Stimulated activated CD8-positive, alpha-beta memory T cell treated with anti-CD3 and anti-CD28 coated beads, Interleukin-2, amount 100 ng/mL, for 48 hours (primary cell): Measurements from ENCODE around the gene ZBTB38.

Experiments
- DNase-seq, 2 donors: peaks; one replicate each; pipeline ENCODE4 v3.0.0-alpha.2; 2020; ENCODE audit warnings: low read depth in 2 of 2

Gene ZBTB38

DNA sequence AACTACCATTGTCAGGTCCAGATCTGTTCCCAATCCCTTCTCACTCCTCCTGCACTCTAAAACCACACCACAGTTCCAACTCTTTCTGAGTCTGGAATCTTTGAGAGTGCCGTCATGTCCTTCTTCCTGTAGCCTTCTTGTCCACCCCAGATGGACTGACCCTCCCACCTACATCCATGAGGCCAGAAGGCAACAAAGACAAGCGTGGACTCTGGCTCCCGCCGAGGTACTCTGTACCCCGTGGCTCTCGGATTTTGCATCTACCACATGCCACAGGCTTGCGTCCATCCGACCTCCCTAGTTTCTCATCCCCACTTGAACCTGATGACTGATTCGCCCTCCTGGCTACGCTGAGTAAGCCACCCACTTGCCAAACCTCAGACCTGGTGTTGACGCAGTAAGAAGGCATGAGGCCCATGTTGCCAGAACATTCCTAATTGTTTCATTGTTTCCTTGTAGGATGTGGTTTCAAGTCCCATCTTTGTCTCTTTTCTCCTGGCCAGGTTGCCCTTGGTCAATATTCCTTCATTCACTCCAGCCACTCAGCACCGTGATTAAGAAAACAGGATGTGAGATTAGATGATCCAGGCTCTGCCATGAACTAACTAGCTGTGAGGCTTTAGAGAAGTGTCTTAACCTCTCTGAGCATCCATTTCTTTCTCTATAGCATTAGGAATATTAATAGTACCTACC lies 1.1 kb upstream of the ZBTB38 start:
- no peak for DNase-seq

DNA sequence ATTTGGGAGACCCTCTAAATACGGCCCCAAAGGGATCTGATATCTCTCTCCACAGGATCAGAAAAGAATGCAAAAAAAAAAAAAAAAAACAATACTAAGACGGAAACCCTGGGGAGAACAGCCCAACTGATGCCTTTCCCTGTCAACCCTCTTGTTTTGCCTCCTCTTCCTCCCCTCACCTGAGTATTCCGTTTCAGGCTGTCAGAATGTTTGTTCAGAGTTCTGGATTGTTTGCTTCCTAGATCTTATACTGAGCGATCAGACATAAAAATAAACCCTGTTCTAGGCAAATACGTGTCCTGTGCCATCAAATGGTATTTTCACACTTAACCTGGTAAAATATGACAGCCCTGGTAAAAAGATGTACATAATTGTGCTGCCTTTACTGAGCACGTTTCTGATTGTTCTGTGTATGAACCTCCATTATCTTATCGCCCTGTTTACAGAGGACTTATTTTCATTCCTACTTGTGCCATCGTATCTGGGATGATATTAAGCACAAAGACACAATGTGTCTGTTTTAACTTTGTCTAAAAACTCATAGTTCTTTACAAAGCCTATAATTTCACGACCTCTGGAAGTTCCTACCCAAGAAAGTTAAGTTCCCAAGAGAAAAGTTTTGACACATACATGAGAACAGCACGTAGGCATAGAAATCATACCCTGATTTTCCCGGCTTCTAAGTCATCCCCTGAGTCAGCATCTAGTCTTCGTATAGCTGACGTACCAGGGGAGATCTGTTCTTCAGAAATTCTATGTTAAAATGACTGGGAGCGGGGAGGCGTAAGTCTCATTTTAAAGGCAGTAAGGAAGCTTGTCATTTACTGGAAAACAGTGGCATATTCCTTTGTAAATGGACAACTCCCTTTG lies 856 bp downstream of the ZBTB38 start:
- no peak for DNase-seq

DNA sequence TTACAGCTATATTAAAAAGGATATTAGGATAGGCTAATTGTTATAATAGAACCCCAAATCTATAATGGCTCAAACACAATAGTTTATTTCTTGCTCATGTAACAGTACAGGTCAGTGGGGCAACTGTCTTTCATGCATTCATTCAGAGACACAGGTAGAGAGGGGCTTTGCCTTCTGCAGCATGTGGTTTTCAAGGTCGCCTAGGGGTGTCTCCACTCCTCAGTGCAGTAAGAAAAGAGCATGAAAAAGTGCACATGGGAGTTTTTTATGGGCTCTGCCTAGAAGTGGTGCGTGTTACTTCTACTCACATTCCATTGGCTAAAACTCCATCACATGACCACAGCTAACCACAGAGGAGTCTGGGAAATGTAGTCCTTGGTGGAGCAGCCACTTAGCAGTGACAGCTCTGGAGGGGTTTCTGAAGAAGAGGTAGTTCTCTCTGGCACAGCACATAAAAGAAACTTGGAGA lies 1.8 kb downstream of the ZBTB38 start:
- DNase-seq, result no peak

DNA sequence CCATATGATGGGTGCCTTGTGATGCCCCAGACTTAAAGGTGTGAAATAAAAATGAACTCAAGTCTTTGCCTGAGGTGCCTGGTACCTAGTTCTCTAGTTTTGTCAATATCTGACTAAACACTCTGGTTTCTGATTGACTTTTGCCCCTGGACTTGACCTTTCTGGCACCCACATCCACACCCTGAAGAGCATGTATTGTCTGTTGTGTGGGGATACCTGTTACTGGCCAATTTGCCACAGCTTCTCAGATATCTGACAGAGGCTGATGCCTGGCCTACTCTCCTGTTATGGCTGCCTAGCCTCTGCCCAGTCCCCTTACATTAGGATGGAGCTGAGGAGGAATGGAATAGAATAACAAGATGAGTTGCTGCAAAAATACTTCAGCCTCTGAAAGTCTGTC lies 3.6 kb downstream of the ZBTB38 start:
- no peak for DNase-seq

DNA sequence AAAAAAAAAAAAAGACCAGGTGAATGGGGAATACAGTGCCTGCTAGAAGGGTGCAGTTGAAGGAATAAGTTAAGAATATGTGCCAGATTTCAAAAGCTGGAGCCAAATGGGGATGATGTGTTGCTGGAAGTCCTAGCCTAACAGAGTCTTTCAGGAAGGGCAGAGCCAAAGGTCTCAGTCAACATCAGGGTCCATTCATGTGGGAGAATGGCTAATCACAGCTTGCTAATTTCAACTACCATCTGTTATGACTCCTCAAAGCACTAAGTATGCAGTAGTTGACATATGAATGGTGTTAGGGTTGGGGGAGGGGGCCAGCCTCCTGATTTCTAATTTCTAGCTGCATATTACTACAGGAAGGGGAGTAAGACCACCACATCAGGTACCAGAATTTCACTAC lies 4.4 kb downstream of the ZBTB38 start:
- DNase-seq, result no peak

DNA sequence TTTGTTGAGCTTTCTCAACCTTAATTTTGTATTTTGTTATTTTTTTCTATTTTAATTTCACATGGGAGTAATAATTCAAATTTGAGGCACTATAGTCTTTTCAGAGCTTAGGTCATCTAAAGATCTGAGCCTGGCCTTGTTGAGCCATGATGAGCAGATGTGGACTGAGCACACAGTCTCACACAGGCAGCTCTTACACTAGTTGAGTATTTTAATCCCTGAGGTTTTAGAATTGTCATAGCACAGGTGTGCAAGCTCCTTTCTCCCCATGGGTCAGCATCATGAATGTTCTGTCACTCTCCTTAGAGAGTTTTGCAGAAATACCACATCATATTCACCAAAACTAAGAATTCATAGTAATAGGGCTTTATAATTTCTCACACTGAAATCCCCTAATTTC lies 4.9 kb downstream of the ZBTB38 start:
- DNase-seq, result no peak

DNA sequence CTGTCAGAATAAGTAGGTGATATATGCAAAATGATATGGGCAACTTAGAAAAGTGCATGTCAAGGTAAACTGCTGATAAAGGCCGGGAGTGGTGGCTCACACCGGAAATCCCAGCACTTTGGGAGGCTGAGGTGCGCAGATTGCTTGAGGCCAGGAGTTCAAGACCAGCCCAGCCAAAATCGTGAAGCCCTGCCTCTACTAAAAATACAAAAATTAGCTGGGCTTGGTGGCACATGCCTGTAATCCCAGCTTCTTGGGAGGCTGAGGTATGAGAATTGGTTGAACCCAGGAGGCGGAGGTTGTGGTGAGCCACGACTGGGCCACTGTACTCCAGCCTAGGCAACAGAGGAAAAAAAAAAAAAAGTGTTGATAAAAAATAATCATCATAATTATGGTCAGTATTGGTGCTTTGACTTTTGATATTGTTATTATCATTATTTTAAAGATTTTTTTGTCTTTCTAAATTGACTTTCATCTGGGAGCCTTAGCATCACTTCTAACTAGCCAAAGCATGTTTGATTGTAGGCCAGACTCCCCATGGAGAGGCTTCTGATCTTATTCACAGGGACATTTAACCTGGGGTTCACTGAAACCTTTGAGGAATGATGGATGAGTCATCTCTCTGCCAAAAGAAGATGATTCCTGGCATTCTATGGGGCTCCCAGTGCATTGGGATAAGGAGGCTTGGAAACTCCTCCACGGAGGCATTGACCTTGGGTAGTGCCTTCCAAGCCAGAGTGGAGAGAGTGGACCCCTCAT lies 5.6 kb downstream of the ZBTB38 start:
- no peak for DNase-seq

DNA sequence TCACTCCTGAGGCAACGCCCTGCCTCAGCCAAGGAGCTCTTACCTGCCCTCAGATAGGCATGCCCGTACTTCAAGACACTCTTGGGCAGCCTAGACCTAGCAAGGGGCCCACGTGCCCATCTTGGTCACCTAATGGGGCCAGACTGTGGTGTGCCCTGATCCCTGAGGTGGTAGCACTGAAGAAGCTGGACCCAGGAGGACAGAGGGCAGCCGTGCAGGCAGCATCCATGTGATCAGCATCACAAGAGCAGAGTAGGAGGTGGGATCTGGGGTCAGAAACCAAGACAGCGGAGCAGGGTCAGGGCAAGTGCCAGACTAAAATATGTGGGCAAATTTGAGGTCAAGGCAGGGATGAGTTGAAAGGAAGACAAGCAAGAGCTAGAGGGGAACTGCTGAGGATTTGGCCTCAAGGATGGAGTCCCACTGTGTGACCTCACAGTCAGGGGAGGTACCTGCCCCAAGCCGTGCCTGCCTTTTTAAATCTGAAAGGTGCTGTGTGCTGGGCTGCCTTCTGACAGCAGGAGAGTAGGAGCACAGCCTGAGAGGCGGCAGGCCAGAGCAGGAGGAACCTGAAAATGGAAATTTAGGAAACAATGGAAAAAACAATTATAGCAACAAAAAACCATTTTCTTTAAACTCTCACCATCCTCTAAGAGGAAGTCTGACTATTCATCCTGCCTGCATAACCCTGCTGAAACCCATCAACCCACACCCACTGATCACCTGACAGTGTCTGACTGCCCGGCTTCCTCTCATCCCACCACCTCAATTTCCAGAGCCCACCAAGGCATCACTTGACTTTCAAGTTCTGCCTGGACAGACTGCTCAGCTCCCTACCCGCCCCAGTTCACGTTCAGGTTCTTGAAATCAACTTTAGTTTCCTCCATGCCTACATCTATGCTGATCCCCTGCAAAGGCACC lies 7.3 kb downstream of the ZBTB38 start:
- no peak for DNase-seq

DNA sequence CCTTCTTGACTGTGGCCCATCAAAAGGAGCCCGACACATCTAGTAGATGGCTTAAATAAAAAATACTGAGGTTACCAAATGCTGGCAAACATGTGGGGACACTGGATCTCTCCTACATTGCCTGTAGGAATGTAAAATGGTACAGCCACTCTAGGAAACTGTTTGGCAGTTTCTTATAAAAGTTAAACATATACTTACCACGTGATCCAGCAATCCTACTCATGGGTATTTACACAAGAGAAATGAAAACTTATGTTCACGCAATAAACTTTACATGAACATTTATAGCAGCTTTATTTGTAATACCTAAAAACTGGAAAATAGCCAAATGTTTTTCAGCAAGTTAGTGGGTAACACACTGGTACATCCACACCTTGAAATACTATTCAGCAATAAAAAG lies 9.1 kb downstream of the ZBTB38 start:
- DNase-seq, result no peak

DNA sequence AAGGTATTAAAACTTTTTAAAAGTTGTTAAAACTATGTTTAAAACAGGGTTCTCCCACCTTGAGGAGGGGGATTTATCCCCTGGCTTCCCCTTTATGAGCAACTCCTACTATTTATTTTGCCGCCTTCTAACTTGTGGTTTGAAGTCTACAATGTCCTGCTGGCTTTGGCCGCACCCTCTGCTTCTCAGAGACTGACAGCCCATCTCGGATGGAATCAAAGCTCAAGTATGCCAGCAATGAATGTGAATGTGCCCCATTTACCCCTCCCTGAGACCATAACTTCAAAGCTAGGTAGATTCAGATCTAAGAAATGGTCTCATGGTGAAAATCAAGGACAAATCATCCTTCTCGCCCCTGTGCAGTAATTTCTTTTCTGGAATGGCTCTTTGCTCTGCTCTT lies 10.3 kb downstream of the ZBTB38 start:
- no peak for DNase-seq

DNA sequence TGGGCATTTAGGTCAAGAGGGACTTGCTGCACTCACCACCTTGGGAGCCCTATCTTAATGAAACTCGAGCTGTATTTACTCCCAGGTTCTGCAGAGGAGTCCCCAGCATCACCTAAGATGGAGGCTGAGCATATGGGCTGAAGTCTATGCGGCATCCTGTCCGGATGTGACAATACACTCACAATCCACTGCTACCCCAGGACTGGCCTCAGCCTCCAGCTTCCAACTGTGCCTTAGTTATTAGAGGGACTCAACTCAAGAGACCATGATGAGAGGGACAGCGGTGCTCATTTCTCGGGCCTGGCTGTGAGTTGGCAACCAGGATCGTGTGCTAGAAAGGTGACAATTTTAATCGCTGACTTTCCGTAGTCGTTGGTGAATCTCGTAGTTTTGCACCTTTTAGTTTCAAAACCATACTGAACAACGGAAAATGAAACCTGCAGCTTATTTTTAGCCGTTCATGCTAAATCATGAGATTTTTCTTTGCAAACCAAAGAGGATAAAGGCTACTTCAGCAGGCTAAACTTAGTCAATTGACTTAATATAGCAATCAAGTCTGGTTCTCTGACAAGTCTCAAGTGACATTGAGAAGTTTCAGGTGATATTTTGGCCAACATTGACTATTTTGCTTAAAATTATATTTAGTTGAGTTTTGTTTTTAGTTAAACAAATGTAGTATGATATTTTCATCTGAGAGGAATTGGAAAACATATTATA lies 11.1 kb downstream of the ZBTB38 start:
- no peak for DNase-seq

DNA sequence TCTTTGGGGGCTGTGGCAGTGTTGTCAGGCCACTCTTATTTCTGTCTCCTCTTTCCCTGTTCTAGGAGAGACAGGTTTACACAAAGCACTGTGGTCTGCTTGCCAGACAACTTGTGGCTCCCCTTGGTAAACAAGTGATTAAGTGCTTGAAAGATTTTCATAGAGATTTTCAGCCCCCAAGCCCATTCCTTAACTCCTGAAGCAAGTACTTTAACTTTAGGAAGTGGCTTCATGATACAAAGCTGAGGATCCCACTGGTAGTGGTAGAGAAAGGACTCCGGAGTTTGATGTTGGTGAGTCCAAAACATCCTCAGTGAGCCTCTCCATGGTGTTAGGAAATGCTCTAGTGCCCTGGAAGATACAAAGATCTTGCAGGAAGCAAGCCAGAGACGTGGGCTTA lies 12.0 kb downstream of the ZBTB38 start:
- DNase-seq, result no peak

DNA sequence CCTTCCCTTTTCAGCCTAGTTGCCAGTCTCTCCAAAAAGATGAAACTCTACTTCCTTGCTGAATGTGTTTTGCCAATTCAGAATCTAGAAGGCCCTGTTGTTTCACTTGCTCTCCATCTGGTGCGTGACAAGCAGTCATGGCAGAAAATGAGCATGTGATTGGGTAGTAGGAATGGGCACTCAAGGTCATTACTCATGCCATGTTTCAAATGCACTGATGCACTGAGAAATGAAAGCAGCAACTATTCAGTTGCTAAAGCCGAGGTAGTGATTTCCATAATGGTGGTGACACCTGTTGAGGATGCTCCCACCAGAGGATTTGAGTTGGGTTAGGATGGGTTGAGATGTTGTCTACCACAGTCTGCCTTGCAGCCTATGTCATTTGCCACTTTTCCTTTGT lies 12.7 kb downstream of the ZBTB38 start:
- DNase-seq, result no peak

DNA sequence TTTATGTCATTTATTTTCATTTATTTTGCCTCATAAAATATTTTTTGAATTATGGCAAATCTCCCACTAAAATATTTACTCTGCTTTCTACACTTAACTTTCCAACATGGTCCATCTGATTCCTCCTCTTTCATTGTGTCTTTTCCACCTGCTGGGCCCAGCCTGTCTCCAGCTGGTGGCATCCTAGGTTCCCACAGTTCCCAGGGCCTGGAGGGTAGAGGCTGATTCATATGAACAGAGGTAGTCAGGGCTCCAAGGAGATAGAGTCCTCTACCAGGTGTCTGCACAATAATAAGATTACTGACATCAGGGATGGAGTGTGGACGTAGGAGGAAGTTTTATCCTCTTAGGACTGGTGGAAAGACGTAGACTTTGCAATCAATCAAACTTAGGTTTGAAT lies 14.3 kb downstream of the ZBTB38 start:
- no peak for DNase-seq

DNA sequence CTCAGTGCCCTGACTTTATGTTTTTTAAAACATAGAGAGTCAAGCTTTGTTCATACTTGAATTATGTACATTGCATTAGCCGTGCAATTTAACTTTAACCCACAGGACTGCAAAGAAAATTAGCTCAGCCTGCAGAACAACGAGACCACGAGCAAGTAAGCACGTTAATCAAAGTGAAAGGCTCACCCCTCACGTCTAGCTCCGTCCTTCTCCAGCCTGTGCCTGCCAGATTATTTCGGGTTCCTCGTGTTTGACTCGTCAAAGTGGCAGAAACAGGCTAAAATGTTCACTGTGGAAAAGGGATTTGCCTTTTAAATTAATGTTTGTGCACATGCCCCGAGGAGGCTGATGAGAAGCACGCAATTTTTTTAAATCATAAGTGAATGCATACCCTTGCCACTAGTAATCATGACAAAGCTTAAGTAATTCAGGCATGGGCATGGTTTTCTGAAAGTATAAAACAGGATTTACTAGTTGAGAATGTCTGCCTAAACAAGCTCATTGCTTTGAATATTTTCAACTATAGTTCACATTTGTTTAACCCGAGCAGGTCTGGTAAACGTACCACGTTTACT lies 15.3 kb downstream of the ZBTB38 start:
- DNase-seq, result no peak

DNA sequence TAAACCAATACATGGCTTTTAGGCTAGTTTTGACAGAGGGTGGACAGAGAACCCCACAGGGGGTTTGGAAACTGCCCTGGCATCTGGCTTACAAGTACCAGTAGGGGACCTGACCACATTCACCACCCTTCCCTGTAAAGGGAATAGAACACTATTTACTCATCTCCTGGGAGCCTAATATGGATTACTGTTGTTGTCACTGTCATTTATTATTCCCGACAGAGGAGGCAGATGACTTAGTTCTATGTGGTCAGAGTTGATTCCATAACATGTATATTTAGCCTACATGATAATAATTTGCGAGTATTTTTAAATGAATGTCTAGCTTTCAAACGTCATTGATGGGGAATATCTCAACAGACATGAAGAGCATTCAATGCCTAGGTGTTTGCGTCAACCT lies 15.9 kb downstream of the ZBTB38 start:
- DNase-seq, result no peak

DNA sequence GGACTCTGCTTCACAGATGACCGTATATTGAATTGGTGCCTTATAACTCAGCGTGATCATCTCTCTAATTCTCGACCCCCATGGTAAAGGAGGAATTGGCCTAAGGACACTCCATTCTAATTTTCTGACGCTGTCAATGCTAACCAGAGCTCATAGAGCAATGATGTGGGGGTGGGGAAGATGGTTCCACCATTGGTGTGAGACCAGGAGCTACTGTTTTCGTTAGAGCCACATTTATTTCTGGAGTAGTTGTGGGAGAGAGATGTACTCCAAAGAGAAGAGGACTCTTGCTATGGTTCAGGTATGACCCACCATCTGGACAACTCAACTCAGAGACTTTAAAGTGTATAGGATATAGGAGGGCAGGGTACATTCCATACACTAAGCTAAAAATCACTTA lies 16.3 kb downstream of the ZBTB38 start:
- DNase-seq, result no peak

DNA sequence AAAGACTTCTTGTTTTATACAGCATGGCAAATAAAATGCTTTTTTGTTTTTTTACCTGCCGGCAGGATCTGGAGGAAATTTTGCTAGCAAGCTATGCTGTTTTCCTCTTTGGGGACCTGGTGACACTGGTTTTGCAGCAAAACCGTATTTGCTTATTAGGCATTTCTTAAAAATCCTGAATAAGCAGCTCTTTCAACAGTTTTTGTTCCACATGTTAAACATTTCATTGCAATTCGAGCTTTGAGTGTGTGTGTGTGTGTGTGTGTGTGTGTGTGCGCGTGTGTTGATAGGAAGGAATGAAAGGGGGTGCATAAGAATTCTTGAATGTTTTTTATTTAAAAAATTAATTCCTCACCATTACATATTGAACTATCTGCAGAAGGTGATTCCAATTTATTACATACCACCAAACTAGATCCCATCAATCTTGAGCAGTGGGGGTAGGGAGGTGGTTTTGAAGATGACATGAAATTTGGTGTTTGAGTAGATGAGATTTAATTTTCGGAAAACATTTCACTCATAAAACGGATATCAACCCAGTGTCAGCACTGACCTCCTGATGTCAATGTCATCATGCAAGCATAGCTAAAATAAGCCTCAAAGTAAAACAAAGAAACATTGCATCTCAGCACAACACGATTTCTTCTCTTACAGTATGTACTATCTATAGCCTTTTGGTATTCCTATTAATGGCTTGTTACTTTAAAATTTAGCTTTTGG lies 17.3 kb downstream of the ZBTB38 start:
- no peak for DNase-seq

DNA sequence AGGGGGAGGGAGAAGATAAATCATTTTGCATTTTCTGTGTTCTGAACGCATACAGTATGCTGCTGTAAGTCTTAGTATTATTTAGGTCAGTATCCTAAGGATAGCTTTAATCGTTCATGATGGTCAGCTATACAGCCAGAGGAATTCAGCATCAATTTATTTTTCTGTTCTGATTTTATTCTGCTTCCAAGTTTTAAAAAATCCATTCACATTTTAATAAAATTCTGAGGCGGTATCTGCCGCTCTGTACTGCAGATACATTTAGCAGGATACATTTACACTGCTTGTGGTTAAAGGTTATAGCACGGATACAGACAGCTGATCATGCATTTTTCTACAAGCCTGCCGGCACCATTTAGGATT lies 17.8 kb downstream of the ZBTB38 start:
- DNase-seq, result no peak

DNA sequence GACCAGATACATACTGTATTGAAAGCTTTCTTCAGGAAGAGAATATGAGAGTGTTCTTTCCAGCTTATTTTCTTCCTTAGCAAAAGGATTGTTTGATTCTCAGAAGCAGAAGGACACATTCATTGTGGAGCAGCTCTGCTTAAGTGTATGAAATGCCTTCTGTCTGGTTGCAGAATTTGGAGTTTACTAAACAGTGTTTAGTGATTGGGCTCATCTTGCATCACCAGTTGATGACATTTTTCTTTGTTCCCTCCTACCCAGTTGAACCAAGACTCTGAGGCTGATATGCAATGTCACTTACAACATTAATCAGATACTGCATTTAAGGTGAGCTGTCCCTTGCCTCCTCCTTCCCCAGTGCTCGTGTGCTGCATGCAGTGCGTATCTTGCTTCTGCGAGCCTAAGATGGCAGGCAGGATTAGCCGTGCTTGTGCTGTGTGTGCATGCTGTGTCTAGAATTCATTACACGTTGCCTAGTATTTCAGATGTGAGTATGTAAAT lies 18.4 kb downstream of the ZBTB38 start:
- DNase-seq, result no peak
